ENCODE results near the gene TMEM81.

Gene TMEM81

DNA sequence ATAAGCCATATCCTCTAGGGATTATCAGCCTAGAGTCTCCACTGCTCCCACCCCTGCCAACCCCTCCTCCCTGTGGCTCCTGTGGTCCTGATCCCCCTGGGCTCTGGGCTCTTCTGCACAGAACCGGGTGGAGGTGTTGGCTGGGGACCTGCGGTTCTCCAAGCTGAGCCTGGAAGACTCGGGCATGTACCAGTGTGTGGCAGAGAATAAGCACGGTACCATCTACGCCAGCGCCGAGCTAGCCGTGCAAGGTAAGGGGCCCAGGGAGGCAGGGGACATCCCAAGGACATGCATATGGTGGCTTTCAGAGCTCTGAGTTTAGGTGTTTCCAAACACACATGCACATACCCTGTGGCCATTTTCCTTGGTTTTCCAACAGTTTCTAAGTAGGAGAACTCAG, 21.9 kb downstream of the TMEM81 start:
- DNase-seq, result no peak
- Histone ChIP-seq H3K9me3 (ENCODE audit: control insufficient read depth, low read length) (no peaks in the 10 kb centered on the region), H3K4me3 (ENCODE audit: insufficient read depth, low read depth, low read length, poor library complexity, severe bottlenecking) (no peak overlapping the region), H3K27ac (ENCODE audit: insufficient read depth, low read length, poor library complexity, severe bottlenecking) (no peak overlapping the region), H3K36me3 (ENCODE audit: control insufficient read depth, insufficient read depth, low read length) (no peaks in the 10 kb centered on the region), H3K27me3 (replicated peaks; ENCODE audit: control insufficient read depth, insufficient read depth, low read length, poor library complexity, severe bottlenecking) (no peaks in the 10 kb centered on the region), H3K4me1 (ENCODE audit: control insufficient read depth, insufficient read depth, low read length, poor library complexity, severe bottlenecking) (no peaks in the 10 kb centered on the region)

DNA sequence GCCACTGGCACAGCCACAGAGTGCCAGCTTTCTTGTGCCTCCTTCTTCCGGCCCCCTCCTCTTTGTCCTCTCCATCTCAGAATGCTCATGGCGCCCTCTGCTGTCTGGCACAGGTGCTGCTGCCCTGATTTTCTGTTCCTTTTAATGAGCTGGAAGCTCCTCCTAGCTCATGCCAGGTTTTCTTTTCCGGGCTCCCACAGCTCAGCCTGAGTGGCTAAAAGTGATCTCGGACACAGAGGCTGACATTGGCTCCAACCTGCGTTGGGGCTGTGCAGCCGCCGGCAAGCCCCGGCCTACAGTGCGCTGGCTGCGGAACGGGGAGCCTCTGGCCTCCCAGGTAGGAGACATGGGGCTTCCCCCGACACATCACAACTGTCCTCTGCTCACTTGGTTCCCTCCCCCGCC, 22.6 kb downstream of the TMEM81 start:
- H3K4me3 ChIP-seq (ENCODE audit: insufficient read depth, low read depth, low read length, poor library complexity, severe bottlenecking), result no peak overlapping the region
- H3K27ac ChIP-seq (ENCODE audit: insufficient read depth, low read length, poor library complexity, severe bottlenecking), result no peak overlapping the region
- DNase-seq, result peak in 2 of 3 donors; percentile 27 to 38
- no peaks in the 10 kb centered on the region for H3K36me3 ChIP-seq (ENCODE audit: control insufficient read depth, insufficient read depth, low read length)
- H3K4me1 ChIP-seq (ENCODE audit: control insufficient read depth, insufficient read depth, low read length, poor library complexity, severe bottlenecking), result no peaks in the 10 kb centered on the region
- H3K27me3 ChIP-seq (replicated peaks; ENCODE audit: control insufficient read depth, insufficient read depth, low read length, poor library complexity, severe bottlenecking), result no peaks in the 10 kb centered on the region
- H3K9me3 ChIP-seq (ENCODE audit: control insufficient read depth, low read length), result no peaks in the 10 kb centered on the region

DNA sequence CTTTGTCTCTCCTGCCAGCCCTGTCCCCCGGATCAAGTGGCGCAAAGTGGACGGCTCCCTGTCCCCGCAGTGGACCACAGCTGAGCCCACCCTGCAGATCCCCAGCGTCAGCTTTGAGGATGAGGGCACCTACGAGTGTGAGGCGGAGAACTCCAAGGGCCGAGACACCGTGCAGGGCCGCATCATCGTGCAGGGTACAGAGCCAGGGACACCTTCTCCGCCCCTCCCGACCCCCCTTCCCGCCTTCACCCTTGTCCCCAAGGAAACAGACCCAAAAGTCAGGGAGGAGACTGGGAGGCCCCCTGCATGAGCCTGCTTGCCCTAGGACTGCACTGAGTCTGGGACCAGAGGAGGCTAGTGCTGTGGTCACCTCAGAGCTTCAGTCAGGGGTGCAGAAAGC, 23.0 kb downstream of the TMEM81 start:
- Histone ChIP-seq H3K4me1 (ENCODE audit: control insufficient read depth, insufficient read depth, low read length, poor library complexity, severe bottlenecking) (no peaks in the 10 kb centered on the region), H3K4me3 (ENCODE audit: insufficient read depth, low read depth, low read length, poor library complexity, severe bottlenecking) (no peak overlapping the region), H3K27me3 (replicated peaks; ENCODE audit: control insufficient read depth, insufficient read depth, low read length, poor library complexity, severe bottlenecking) (no peaks in the 10 kb centered on the region), H3K36me3 (ENCODE audit: control insufficient read depth, insufficient read depth, low read length) (no peaks in the 10 kb centered on the region), H3K27ac (ENCODE audit: insufficient read depth, low read length, poor library complexity, severe bottlenecking) (no peak overlapping the region), H3K9me3 (ENCODE audit: control insufficient read depth, low read length) (no peaks in the 10 kb centered on the region)
- DNase-seq, result no peak

DNA sequence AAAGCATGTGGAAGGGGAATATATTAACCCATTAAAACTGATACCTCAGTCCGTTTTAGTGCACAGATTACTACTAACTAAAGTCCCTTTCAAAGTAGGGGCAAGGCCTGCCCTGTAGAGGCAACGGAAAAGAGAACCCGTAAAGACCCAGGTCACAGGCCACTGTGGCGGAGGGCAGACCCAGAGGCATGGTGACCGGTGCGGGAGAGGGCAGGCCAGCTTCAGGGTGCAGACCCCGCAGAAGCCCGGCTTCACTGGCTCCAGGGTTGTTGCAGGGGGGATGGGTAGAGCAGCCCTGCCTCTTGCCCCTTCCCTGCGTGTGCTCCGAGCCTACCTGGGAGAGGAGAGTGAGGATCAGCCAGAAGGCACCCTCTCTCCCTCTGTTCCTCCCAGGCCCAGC, 23.5 kb downstream of the TMEM81 start:
- Histone ChIP-seq H3K4me1 (ENCODE audit: control insufficient read depth, insufficient read depth, low read length, poor library complexity, severe bottlenecking) (no peaks in the 10 kb centered on the region), H3K4me3 (ENCODE audit: insufficient read depth, low read depth, low read length, poor library complexity, severe bottlenecking) (no peak overlapping the region), H3K27ac (ENCODE audit: insufficient read depth, low read length, poor library complexity, severe bottlenecking) (no peak overlapping the region), H3K9me3 (ENCODE audit: control insufficient read depth, low read length) (no peaks in the 10 kb centered on the region), H3K36me3 (ENCODE audit: control insufficient read depth, insufficient read depth, low read length) (no peaks in the 10 kb centered on the region), H3K27me3 (replicated peaks; ENCODE audit: control insufficient read depth, insufficient read depth, low read length, poor library complexity, severe bottlenecking) (no peaks in the 10 kb centered on the region)
- no peak for DNase-seq

DNA sequence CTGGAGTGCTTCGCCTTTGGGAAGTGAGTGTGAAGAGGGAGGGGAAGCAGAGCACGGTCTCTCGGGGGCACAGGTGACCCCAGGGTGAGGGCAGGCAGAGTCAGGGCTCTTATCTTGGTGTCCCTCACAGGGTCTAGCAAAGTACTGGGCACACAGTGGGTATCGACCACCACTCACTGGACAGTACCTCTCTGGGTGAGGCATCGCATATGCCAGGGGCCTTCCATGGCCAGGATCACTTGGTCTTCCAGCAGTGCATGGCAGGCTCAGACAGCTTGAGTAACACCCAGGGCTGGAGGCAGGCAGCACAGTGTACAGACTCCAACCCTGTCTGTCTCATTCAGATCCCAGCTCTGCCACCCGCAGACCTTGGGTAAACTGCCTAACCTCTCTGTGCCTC, 24.6 kb downstream of the TMEM81 start:
- H3K4me3 ChIP-seq (ENCODE audit: insufficient read depth, low read depth, low read length, poor library complexity, severe bottlenecking), result no peak overlapping the region
- no peaks in the 10 kb centered on the region for H3K27me3 ChIP-seq (replicated peaks; ENCODE audit: control insufficient read depth, insufficient read depth, low read length, poor library complexity, severe bottlenecking)
- H3K4me1 ChIP-seq (ENCODE audit: control insufficient read depth, insufficient read depth, low read length, poor library complexity, severe bottlenecking), result no peaks in the 10 kb centered on the region
- DNase-seq, result no peak
- H3K27ac ChIP-seq (ENCODE audit: insufficient read depth, low read length, poor library complexity, severe bottlenecking), result no peak overlapping the region
- H3K36me3 ChIP-seq (ENCODE audit: control insufficient read depth, insufficient read depth, low read length), result no peaks in the 10 kb centered on the region
- no peaks in the 10 kb centered on the region for H3K9me3 ChIP-seq (ENCODE audit: control insufficient read depth, low read length)

DNA sequence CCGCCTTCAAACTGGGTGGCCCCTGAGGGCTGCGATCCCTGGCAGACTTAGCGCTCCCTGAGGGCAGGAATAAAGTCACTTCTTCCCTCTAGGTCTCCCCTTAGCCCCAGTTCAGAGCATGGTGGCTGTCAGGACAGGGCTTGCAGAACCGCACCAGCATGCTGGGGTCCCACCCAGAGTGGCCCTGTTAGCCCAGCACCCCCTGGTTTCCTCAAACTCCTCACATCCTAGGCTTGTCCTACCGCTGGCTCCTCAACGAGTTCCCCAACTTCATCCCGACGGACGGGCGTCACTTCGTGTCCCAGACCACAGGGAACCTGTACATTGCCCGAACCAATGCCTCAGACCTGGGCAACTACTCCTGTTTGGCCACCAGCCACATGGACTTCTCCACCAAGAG, 25.4 kb downstream of the TMEM81 start:
- H3K9me3 ChIP-seq (ENCODE audit: control insufficient read depth, low read length), result no peaks in the 10 kb centered on the region
- DNase-seq, result no peak
- no peaks in the 10 kb centered on the region for H3K27me3 ChIP-seq (replicated peaks; ENCODE audit: control insufficient read depth, insufficient read depth, low read length, poor library complexity, severe bottlenecking)
- no peak overlapping the region for H3K4me3 ChIP-seq (ENCODE audit: insufficient read depth, low read depth, low read length, poor library complexity, severe bottlenecking)
- no peaks in the 10 kb centered on the region for H3K4me1 ChIP-seq (ENCODE audit: control insufficient read depth, insufficient read depth, low read length, poor library complexity, severe bottlenecking)
- no peaks in the 10 kb centered on the region for H3K36me3 ChIP-seq (ENCODE audit: control insufficient read depth, insufficient read depth, low read length)
- H3K27ac ChIP-seq (ENCODE audit: insufficient read depth, low read length, poor library complexity, severe bottlenecking), result no peak overlapping the region

DNA sequence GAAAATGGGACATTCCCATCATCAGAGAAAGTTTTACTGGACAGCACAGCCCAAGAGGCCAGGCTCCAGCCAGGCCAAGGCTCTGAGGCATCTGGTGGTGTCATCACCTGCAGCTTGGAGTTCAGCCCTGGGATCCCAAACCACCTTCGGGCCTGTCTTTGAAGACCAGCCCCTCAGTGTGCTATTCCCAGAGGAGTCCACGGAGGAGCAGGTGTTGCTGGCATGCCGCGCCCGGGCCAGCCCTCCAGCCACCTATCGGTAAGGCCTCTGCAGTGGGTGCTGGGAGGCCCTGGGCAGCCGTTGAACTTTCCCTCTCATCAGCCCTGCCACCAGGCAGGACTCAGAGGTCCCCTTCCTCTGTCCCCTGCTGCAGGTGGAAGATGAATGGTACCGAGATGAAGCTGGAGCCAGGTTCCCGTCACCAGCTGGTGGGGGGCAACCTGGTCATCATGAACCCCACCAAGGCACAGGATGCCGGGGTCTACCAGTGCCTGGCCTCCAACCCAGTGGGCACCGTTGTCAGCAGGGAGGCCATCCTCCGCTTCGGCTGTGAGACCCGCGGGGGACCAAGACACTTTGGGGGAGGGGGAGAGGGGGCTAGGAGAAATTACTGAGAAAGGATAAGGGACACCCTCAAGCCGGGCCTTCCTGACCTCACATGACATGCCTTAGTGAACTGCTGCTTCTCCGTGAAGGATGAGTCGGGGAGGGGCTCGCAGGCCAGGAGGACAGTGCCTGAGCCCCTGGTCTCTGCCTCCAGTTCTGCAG, 26.3 kb downstream of the TMEM81 start:
- Histone ChIP-seq H3K9me3 (ENCODE audit: control insufficient read depth, low read length) (no peaks in the 10 kb centered on the region), H3K4me1 (ENCODE audit: control insufficient read depth, insufficient read depth, low read length, poor library complexity, severe bottlenecking) (no peaks in the 10 kb centered on the region), H3K27ac (ENCODE audit: insufficient read depth, low read length, poor library complexity, severe bottlenecking) (no peak overlapping the region), H3K27me3 (replicated peaks; ENCODE audit: control insufficient read depth, insufficient read depth, low read length, poor library complexity, severe bottlenecking) (peaks cover 4% of the 10 kb centered on the region), H3K4me3 (ENCODE audit: insufficient read depth, low read depth, low read length, poor library complexity, severe bottlenecking) (no peak overlapping the region), H3K36me3 (ENCODE audit: control insufficient read depth, insufficient read depth, low read length) (no peaks in the 10 kb centered on the region)
- no peak for DNase-seq

DNA sequence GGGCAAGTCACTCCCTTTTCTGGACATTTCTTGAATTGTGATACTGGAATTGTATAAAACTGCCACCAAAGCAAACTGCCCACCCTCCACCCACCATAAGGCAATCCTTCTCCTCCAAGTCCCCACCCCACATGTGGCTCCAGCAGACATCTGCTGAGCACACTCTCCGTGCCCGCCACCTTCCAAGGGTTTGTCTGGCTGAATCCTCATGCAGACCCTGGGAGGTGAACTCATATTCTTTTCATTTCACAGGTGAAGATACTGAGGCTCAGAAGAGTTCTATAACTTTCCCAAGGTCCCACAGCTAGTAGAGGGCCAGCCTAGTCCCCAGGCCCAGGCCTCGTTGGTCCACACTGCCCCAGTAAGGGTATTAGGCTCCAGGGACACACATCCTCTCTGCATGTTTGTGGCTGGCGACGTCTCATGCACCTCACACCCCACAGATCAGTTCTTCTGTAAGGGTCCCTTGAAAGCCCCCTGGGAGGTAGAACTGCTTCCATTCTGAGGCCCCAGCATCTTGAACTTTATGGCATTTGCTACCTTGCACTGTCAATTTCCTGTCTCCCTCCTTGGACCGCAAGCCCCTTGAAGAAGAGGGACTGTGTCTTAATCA, 27.2 kb downstream of the TMEM81 start:
- no peak overlapping the region for H3K27ac ChIP-seq (ENCODE audit: insufficient read depth, low read length, poor library complexity, severe bottlenecking)
- H3K4me3 ChIP-seq (ENCODE audit: insufficient read depth, low read depth, low read length, poor library complexity, severe bottlenecking), result no peak overlapping the region
- no peaks in the 10 kb centered on the region for H3K9me3 ChIP-seq (ENCODE audit: control insufficient read depth, low read length)
- no peaks in the 10 kb centered on the region for H3K36me3 ChIP-seq (ENCODE audit: control insufficient read depth, insufficient read depth, low read length)
- no peak for DNase-seq
- H3K4me1 ChIP-seq (ENCODE audit: control insufficient read depth, insufficient read depth, low read length, poor library complexity, severe bottlenecking), result no peaks in the 10 kb centered on the region
- H3K27me3 ChIP-seq (replicated peaks; ENCODE audit: control insufficient read depth, insufficient read depth, low read length, poor library complexity, severe bottlenecking), result peaks cover 4% of the 10 kb centered on the region

DNA sequence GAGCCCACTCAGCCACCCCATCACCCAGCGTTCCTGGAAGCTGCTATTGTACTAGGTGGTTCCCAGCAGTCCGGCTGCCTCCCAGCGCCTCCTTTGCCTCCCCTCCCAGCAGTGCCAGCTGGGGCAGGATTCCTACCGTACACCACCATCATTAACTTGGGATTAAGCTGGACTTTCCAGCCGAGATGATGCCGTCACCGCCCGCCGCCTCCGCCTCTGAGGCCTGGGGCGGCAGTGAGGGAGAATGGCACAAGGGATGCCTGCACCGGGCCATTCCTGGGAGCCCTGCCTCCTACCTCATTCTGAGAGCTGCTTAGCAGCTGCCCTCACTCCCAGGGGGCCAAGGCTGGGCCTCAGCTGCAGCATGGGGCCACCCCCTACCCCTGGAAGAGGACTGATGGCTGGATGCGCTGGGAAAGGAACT, 28.1 kb downstream of the TMEM81 start:
- Histone ChIP-seq H3K36me3 (ENCODE audit: control insufficient read depth, insufficient read depth, low read length) (no peaks in the 10 kb centered on the region), H3K27me3 (replicated peaks; ENCODE audit: control insufficient read depth, insufficient read depth, low read length, poor library complexity, severe bottlenecking) (peaks cover 4% of the 10 kb centered on the region), H3K4me3 (ENCODE audit: insufficient read depth, low read depth, low read length, poor library complexity, severe bottlenecking) (no peak overlapping the region), H3K9me3 (ENCODE audit: control insufficient read depth, low read length) (no peaks in the 10 kb centered on the region), H3K27ac (ENCODE audit: insufficient read depth, low read length, poor library complexity, severe bottlenecking) (no peak overlapping the region), H3K4me1 (ENCODE audit: control insufficient read depth, insufficient read depth, low read length, poor library complexity, severe bottlenecking) (no peaks in the 10 kb centered on the region)
- DNase-seq, result no peak

DNA sequence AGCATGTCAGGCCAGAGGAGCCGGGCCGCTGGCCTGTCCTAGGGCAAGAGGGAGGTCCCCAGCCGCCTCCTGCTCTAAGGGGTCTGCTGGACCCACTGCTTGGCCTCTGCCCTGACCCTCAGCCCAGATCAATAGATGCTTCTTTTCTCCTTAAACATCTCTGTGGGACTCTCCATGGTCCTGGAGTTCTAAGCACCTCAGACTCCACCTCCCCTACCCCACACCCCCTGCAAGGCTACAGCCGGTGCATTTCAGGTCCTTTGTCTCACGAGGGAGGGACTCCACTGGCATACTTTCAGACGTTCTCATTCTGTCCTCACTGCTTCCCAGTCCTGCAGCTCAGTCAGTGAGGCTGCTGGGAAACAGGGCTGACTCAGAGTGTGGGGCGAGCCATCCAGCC, 30.2 kb downstream of the TMEM81 start:
- DNase-seq, result no peak
- Histone ChIP-seq H3K27ac (ENCODE audit: insufficient read depth, low read length, poor library complexity, severe bottlenecking) (no peak overlapping the region), H3K4me1 (ENCODE audit: control insufficient read depth, insufficient read depth, low read length, poor library complexity, severe bottlenecking) (no peaks in the 10 kb centered on the region), H3K36me3 (ENCODE audit: control insufficient read depth, insufficient read depth, low read length) (no peaks in the 10 kb centered on the region), H3K4me3 (ENCODE audit: insufficient read depth, low read depth, low read length, poor library complexity, severe bottlenecking) (no peak overlapping the region), H3K9me3 (ENCODE audit: control insufficient read depth, low read length) (no peaks in the 10 kb centered on the region), H3K27me3 (replicated peaks; ENCODE audit: control insufficient read depth, insufficient read depth, low read length, poor library complexity, severe bottlenecking) (peaks cover 4% of the 10 kb centered on the region)

Data from effector memory CD4-positive, alpha-beta T cell (primary cell).